GM19468 (cell line): Measurements from ENCODE around the gene ZNF516.

Source experiments
- ATAC-seq: cut with Tn5 transposase; IDR thresholded peaks from one replicate; pipeline ENCODE4 v1.9.1; 2021; ENCODE audit warnings: mild to moderate bottlenecking, moderate library complexity, moderate number of reproducible peaks; ENCODE audit not compliant: unreplicated experiment; ENCODE audit errors: extremely low read depth

The ZNF516 gene

GRCh38 chr18:76373297-76373696 is 121.7 kb downstream of the ZNF516 start:
- ATAC-seq = no peak

- ATAC-seq = no peak
Observed at GRCh38 chr18:76371301-76372203, 123.5 kb downstream of the ZNF516 start.

- ATAC-seq = no peak
Observed at GRCh38 chr18:76370686-76371085, 124.4 kb downstream of the ZNF516 start.

- ATAC-seq = no peak
Observed at GRCh38 chr18:76370201-76370600, 124.8 kb downstream of the ZNF516 start.

- ATAC-seq = no peak
Observed at GRCh38 chr18:76369791-76370190, 125.3 kb downstream of the ZNF516 start.

- ATAC-seq = no peak
Observed at GRCh38 chr18:76368976-76369375, 126.1 kb downstream of the ZNF516 start.

- no peak for ATAC-seq
Observed at GRCh38 chr18:76368271-76368670, 126.8 kb downstream of the ZNF516 start.

GRCh38 chr18:76367168-76368125 is 127.6 kb downstream of the ZNF516 start:
- ATAC-seq = no peak

- no peak for ATAC-seq
Observed at GRCh38 chr18:76365561-76365960, 129.5 kb downstream of the ZNF516 start.

- peak; percentile 71 for ATAC-seq
Observed at GRCh38 chr18:76364282-76365259, 130.5 kb downstream of the ZNF516 start.

- ATAC-seq = no peak
Observed at GRCh38 chr18:76363436-76364120, 131.5 kb downstream of the ZNF516 start.

GRCh38 chr18:76362676-76363075 is 132.4 kb downstream of the ZNF516 start:
- no peak for ATAC-seq

- ATAC-seq = no peak
Observed at GRCh38 chr18:76361219-76361618, 133.8 kb downstream of the ZNF516 start.

GRCh38 chr18:76359909-76360308 is 135.1 kb downstream of the ZNF516 start:
- no peak for ATAC-seq

GRCh38 chr18:76358774-76359173 is 136.3 kb downstream of the ZNF516 start:
- no peak for ATAC-seq

GRCh38 chr18:76357585-76358260 is 137.3 kb downstream of the ZNF516 start:
- no peak for ATAC-seq

GRCh38 chr18:76357174-76357573 is 137.9 kb downstream of the ZNF516 start:
- ATAC-seq = no peak

GRCh38 chr18:76356666-76357065 is 138.4 kb downstream of the ZNF516 start:
- no peak for ATAC-seq

- ATAC-seq = no peak
Observed at GRCh38 chr18:76354348-76354747, 140.7 kb downstream of the ZNF516 start.
